Gastroesophageal sphincter (tissue), 3 donors: ENCODE results near the gene SGMS1.

Source experiments
- POLR2A ChIP-seq, 2 donors: fragments of 450-650 bp; IDR thresholded peaks; one replicate each; pipeline ENCODE4 v1.6.1; 2017; ENCODE audit warnings: antibody characterized with exemption in 2 of 2, mild to moderate bottlenecking in 2 of 2, moderate library complexity in 1 of 2
- POLR2AphosphoS5 ChIP-seq: sonication (generic); formaldehyde crosslinking; IDR thresholded peaks from one replicate; pipeline ENCODE4 v1.6.1; 2017; ENCODE audit warnings: antibody characterized with exemption
- TF ChIP-seq, protein P1 (sequence below), 4 experiments: fragments of 200-600 bp in 2 of 4; fragments of 450-650 bp in 2 of 4; sonication (generic) in 1 of 4; IDR thresholded peaks; one replicate each; pipeline ENCODE4 v1.5.1; 2017 to 2019; ENCODE audit warnings: antibody characterized with exemption in 4 of 4, mild to moderate bottlenecking in 2 of 4, moderate library complexity in 2 of 4

DNA sequence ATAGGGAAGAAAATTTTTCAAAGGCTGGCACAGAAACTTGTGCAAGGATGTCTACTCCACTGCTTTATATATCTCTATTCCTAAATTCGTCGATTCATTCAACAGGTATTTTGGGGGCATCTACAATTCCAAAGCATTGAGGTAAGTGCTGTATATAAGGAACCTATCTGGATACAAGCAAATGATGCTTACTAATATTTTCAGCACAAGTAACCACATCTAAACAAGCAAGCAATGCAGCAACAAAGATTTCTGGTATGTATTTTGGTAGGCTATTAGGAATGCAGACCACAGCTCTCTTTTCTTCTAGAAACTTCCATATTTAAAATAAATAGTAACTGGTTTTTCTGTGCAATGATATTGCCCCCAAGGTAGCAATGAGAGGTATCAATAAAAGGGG is 183.9 kb downstream of the SGMS1 start:
- TF ChIP-seq, protein P1, sequence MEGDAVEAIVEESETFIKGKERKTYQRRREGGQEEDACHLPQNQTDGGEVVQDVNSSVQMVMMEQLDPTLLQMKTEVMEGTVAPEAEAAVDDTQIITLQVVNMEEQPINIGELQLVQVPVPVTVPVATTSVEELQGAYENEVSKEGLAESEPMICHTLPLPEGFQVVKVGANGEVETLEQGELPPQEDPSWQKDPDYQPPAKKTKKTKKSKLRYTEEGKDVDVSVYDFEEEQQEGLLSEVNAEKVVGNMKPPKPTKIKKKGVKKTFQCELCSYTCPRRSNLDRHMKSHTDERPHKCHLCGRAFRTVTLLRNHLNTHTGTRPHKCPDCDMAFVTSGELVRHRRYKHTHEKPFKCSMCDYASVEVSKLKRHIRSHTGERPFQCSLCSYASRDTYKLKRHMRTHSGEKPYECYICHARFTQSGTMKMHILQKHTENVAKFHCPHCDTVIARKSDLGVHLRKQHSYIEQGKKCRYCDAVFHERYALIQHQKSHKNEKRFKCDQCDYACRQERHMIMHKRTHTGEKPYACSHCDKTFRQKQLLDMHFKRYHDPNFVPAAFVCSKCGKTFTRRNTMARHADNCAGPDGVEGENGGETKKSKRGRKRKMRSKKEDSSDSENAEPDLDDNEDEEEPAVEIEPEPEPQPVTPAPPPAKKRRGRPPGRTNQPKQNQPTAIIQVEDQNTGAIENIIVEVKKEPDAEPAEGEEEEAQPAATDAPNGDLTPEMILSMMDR (IDR thresholded peaks at IDR 0.05): no peak
- TF ChIP-seq POLR2A (IDR thresholded peaks at IDR 0.05): no peak
- no peak for TF ChIP-seq POLR2AphosphoS5
